ENCODE measurements around the gene GUCY1B1.

DNA sequence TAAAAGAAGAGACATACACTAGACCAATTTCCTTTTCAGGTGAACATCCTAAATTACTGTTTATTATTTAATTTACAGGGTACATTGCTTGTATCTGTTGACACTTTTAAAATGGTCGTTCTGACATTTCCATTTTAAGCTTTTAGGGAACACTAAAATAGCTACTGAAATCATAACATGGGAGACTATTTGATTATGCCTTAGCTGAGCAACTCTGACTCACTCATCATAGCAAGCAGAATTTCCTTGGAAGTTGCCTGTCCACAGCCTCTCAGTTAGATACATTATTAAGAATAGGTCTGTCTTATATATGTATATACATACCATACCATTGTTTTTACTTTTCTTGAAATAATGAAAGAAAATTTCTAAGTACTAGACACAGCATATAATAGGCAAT lies 22.0 kb downstream of the GUCY1B1 start:
- TF ChIP-seq, protein P1, sequence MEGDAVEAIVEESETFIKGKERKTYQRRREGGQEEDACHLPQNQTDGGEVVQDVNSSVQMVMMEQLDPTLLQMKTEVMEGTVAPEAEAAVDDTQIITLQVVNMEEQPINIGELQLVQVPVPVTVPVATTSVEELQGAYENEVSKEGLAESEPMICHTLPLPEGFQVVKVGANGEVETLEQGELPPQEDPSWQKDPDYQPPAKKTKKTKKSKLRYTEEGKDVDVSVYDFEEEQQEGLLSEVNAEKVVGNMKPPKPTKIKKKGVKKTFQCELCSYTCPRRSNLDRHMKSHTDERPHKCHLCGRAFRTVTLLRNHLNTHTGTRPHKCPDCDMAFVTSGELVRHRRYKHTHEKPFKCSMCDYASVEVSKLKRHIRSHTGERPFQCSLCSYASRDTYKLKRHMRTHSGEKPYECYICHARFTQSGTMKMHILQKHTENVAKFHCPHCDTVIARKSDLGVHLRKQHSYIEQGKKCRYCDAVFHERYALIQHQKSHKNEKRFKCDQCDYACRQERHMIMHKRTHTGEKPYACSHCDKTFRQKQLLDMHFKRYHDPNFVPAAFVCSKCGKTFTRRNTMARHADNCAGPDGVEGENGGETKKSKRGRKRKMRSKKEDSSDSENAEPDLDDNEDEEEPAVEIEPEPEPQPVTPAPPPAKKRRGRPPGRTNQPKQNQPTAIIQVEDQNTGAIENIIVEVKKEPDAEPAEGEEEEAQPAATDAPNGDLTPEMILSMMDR (IDR thresholded peaks at IDR 0.05 in 8 of 11, conservative IDR thresholded peaks at IDR 0.05 in 3 of 11), result no peak
- TF ChIP-seq POLR2A (IDR thresholded peaks at IDR 0.05), result no peak

Measured in spleen (tissue), 7 donors.